Karpas-422 (cell line): ENCODE results near the gene PDE6D. TPM values are rescaled to one million over a fixed set of nuclear protein-coding genes. Genes with fewer than 3 reads are reported as not detected.

Experiments
- DNase-seq: peaks from one replicate; pipeline ENCODE4 v3.0.0-alpha.2; 2015
- H2AFZ ChIP-seq: fragments of 200-600 bp; sonication (generic); 2 replicates; pipeline ENCODE4 v1.6.1; 2014; ENCODE audit warnings: antibody characterized with exemption, low read length, mixed read lengths
- H3K27ac ChIP-seq: fragments of 200-600 bp; sonication (generic); 2 replicates; pipeline ENCODE4 v1.5.1; 2014; ENCODE audit warnings: mild to moderate bottlenecking, low read length, moderate library complexity
- H3K27me3 ChIP-seq: fragments of 200-600 bp; sonication (generic); 2 replicates; pipeline ENCODE4 v1.6.1; 2014; ENCODE audit warnings: low read length, mixed read lengths
- H3K36me3 ChIP-seq: fragments of 200-600 bp; sonication (generic); 2 replicates; pipeline ENCODE4 v1.6.1; 2014; ENCODE audit warnings: low read length, mixed read lengths; ENCODE audit not compliant: insufficient read depth
- H3K4me1 ChIP-seq: fragments of 200-600 bp; sonication (generic); 2 replicates; pipeline ENCODE4 v1.6.1; 2014; ENCODE audit warnings: mild to moderate bottlenecking, low read length, mixed read lengths
- H3K4me2 ChIP-seq: fragments of 200-600 bp; sonication (generic); 2 replicates; pipeline ENCODE4 v1.6.1; 2014; ENCODE audit warnings: low read length, low read depth, mild to moderate bottlenecking; ENCODE audit not compliant: poor library complexity, severe bottlenecking
- H3K4me3 ChIP-seq: fragments of 200-600 bp; sonication (generic); 2 replicates; pipeline ENCODE4 v1.5.1; 2014; ENCODE audit warnings: mild to moderate bottlenecking, antibody characterized with exemption, low read length, mixed read lengths
- H3K79me2 ChIP-seq: fragments of 200-600 bp; sonication (generic); 2 replicates; pipeline ENCODE4 v1.6.1; 2014; ENCODE audit warnings: mild to moderate bottlenecking, low read length, mixed read lengths
- H3K9ac ChIP-seq: fragments of 200-600 bp; sonication (generic); 2 replicates; pipeline ENCODE4 v1.6.0; 2014; ENCODE audit warnings: low read length
- H3K9me2 ChIP-seq: fragments of 200-600 bp; sonication (generic), shearing (Covaris generic); replicated peaks from 2 replicates; pipeline ENCODE4 v1.6.0; 2014; ENCODE audit warnings: mild to moderate bottlenecking, low read length, moderate library complexity; ENCODE audit not compliant: insufficient read depth
- H3K9me3 ChIP-seq: fragments of 300-700, 200-600 bp; sonication (generic); 2 replicates; pipeline ENCODE4 v1.6.1; 2014; ENCODE audit warnings: low read length, mixed read lengths
- H4K20me1 ChIP-seq: fragments of 200-600 bp; sonication (generic); 2 replicates; pipeline ENCODE4 v1.6.1; 2014; ENCODE audit warnings: mild to moderate bottlenecking, antibody characterized with exemption, low read length, low read depth; ENCODE audit not compliant: insufficient read depth
- total RNA-seq: library from RNA; depleted of rRNA; stranded (reverse); fragments of >200 nt; shearing (Covaris generic); gene quantifications from 2 replicates; pipeline ENCODE4 v1.2.3, GENCODE V29; 2014; ENCODE audit warnings: low replicate concordance

The PDE6D gene
- total RNA-seq, 1 experiment from 2014 or later = 87.8 TPM

DNA sequence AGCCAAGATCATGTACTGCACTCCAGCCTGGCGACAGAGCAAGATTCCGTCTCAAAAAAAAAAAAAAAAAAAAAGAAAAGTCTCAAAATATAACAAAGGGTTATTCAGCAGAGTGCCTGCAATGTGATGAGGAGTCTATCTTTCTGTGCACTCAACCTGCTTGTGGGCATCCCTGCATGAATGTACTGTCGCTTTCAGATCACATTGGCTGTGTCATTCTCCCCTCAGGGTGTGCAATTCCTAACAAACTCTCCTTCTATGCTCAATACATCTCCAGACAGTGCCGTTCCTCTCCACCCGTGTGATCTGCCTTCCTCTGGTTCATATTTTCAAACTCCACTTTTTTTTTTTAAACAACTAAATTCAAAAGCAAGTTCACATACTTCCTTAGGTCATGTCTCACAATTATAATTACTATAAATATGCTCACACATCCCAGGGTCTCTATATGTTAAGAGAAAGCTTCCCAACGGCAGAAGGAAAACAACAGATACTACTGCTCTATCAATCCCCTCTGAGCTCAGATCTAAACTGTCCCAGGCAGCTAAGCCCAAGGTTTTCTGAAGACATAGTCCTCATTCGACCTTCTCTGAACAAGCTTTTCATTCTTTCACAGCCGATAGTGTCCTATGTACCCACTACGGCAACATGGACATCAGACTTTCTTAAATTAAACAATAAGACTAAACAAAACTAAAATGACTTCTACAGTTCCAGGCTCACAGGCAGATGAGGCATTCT lies 37.5 kb downstream of the PDE6D start:
- Histone ChIP-seq H3K4me2 (no peak overlapping the region), H2AFZ (no peak overlapping the region), H3K4me3 (no peak overlapping the region), H3K9ac (no peak overlapping the region), H3K9me3 (no peaks in the 10 kb centered on the region), H3K27ac (no peak overlapping the region), H3K79me2 (no peaks in the 10 kb centered on the region), H3K36me3 (peaks cover 6% of the 10 kb centered on the region), H3K9me2 (no peaks in the 10 kb centered on the region), H3K4me1 (peaks cover 4% of the 10 kb centered on the region), H4K20me1 (no peaks in the 10 kb centered on the region), H3K27me3 (no peaks in the 10 kb centered on the region)
- DNase-seq = no peak

DNA sequence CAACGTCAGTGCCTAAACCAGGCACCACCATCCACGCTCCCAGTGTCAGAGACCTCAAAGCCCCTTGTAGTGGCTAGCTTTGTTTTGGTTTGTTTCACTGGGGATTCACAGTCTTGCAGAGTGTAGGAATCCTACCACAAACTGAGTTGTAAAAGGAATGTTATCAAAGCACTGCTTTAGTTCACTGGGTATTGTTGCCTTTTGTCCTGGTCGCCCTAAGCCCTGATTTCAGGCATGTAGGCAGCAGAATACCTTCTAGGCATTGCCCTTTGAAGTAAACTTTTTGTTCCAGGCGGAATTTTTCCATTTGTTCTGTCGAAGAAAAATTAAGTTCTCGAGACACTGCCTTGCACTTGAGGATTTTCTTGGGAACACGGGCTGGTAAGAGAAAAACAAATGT lies 43.3 kb downstream of the PDE6D start:
- Histone ChIP-seq H3K9me3 (no peaks in the 10 kb centered on the region), H3K9me2 (no peaks in the 10 kb centered on the region), H4K20me1 (no peaks in the 10 kb centered on the region), H3K27me3 (no peaks in the 10 kb centered on the region), H3K9ac (no peak overlapping the region), H2AFZ (no peak overlapping the region), H3K4me2 (no peak overlapping the region), H3K4me3 (no peak overlapping the region), H3K4me1 (no peaks in the 10 kb centered on the region), H3K79me2 (no peaks in the 10 kb centered on the region), H3K36me3 (peaks cover 20% of the 10 kb centered on the region), H3K27ac (no peak overlapping the region)
- DNase-seq = no peak

DNA sequence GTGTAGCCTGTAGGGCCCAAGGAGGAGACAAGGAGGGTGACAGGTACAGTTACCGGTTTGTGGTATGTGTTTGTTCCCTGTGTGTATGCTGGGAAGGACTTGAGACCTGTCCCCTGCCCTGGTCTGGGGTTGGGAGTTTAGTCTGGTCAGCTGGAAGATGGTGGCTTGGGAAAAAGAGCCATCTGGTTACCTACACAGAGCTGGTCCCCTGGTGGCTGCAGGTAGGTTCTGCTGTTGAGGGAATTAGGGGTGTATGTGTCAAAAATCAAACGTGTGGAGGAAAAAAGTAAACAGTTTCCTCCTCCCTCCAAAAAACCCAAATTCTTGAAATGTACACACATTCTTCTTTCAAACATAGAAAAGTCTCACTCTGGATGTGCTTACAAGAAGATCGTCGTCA lies 48.5 kb downstream of the PDE6D start:
- no peak overlapping the region for H2AFZ ChIP-seq
- peaks cover 9% of the 10 kb centered on the region for H3K36me3 ChIP-seq
- H3K4me3 ChIP-seq = no peak overlapping the region
- no peak for DNase-seq
- H3K27me3 ChIP-seq = no peaks in the 10 kb centered on the region
- H3K27ac ChIP-seq = no peak overlapping the region
- no peak overlapping the region for H3K9ac ChIP-seq
- no peaks in the 10 kb centered on the region for H4K20me1 ChIP-seq
- H3K9me3 ChIP-seq = no peaks in the 10 kb centered on the region
- no peaks in the 10 kb centered on the region for H3K9me2 ChIP-seq
- no peaks in the 10 kb centered on the region for H3K4me1 ChIP-seq
- no peaks in the 10 kb centered on the region for H3K79me2 ChIP-seq
- no peak overlapping the region for H3K4me2 ChIP-seq

DNA sequence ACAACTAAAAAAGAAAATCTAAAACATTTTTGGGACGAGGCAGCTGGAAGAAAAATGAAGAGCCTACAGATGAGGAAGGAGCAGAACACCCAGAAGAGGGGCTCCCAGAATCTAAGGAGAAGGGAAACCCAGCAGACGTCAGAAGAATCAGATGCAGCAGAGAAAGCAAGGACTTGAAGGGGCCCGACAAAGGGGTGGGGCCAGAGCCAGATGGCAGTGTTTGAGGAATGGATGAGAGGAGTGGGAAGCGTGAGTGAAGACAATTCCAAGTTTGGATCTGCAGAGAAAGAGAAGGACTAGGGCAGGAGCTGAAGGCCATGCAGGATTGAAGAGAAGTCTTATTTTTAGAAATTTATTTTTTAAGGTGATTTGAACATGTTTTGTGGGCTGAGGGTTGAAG lies 53.5 kb downstream of the PDE6D start:
- H3K79me2 ChIP-seq = no peaks in the 10 kb centered on the region
- no peaks in the 10 kb centered on the region for H4K20me1 ChIP-seq
- H3K36me3 ChIP-seq = 0 out of 2 replicates have a peak, but pooled peaks cover 3% of the 10 kb centered on the region
- no peak overlapping the region for H3K4me2 ChIP-seq
- H3K27ac ChIP-seq = no peak overlapping the region
- H3K4me3 ChIP-seq = no peak overlapping the region
- no peaks in the 10 kb centered on the region for H3K27me3 ChIP-seq
- no peak overlapping the region for H3K9ac ChIP-seq
- H3K4me1 ChIP-seq = peaks cover 12% of the 10 kb centered on the region; the same call in 1 of the 2 replicates
- H2AFZ ChIP-seq = no peak overlapping the region
- H3K9me3 ChIP-seq = no peaks in the 10 kb centered on the region
- H3K9me2 ChIP-seq = no peaks in the 10 kb centered on the region
- no peak for DNase-seq

DNA sequence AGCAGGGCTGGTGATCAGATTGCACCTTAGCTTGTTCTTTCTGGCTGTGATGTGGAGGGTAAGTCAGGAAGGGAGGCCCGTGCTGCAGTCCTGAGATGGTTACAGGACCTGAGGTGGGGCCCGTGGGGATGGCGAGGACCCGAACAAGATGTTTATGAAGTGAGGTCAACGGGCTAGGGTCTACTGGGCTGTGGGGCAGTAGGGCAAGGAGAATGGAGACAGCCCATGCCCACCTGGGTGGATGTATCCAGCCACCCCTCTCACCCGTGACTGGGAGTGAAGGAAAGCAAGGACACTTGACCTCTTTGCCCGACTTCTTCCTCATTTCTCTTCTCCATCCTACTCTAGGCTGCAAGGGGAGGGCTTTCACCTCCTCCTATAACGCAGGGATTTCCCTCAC lies 54.8 kb downstream of the PDE6D start:
- peaks cover 14% of the 10 kb centered on the region for H3K4me1 ChIP-seq
- no peak overlapping the region for H2AFZ ChIP-seq
- H3K36me3 ChIP-seq = no peaks in the 10 kb centered on the region
- H3K4me2 ChIP-seq = no peak overlapping the region
- no peak overlapping the region for H3K4me3 ChIP-seq
- H3K9ac ChIP-seq = no peak overlapping the region
- no peaks in the 10 kb centered on the region for H3K9me3 ChIP-seq
- no peaks in the 10 kb centered on the region for H3K79me2 ChIP-seq
- DNase-seq = no peak
- no peak overlapping the region for H3K27ac ChIP-seq
- no peaks in the 10 kb centered on the region for H4K20me1 ChIP-seq
- H3K9me2 ChIP-seq = no peaks in the 10 kb centered on the region
- no peaks in the 10 kb centered on the region for H3K27me3 ChIP-seq

DNA sequence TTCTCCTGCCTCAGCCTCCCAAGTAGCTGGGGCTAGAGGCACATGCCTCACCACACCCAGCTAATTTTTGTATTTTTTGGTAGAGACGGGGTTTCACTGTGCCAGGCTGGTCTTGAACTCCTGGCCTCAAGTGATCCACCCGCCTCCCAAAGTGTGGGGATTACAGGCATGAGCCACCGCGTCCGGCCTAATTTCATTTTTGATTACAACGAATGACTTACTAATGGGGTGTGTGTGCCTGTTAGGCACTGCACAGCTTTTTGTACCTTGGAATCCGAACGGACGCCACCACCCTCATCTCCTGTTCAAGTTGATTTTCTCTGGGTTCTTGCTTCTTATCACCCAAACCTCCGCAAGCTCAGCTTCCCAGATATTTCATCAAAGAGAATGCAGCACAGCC lies 55.6 kb downstream of the PDE6D start:
- no peaks in the 10 kb centered on the region for H3K36me3 ChIP-seq
- no peaks in the 10 kb centered on the region for H3K9me2 ChIP-seq
- H3K4me2 ChIP-seq = no peak overlapping the region
- no peaks in the 10 kb centered on the region for H3K79me2 ChIP-seq
- H3K4me3 ChIP-seq = no peak overlapping the region
- H3K9me3 ChIP-seq = no peaks in the 10 kb centered on the region
- no peaks in the 10 kb centered on the region for H4K20me1 ChIP-seq
- no peak for DNase-seq
- H2AFZ ChIP-seq = no peak overlapping the region
- no peak overlapping the region for H3K27ac ChIP-seq
- peaks cover 22% of the 10 kb centered on the region for H3K4me1 ChIP-seq
- H3K27me3 ChIP-seq = no peaks in the 10 kb centered on the region
- no peak overlapping the region for H3K9ac ChIP-seq

DNA sequence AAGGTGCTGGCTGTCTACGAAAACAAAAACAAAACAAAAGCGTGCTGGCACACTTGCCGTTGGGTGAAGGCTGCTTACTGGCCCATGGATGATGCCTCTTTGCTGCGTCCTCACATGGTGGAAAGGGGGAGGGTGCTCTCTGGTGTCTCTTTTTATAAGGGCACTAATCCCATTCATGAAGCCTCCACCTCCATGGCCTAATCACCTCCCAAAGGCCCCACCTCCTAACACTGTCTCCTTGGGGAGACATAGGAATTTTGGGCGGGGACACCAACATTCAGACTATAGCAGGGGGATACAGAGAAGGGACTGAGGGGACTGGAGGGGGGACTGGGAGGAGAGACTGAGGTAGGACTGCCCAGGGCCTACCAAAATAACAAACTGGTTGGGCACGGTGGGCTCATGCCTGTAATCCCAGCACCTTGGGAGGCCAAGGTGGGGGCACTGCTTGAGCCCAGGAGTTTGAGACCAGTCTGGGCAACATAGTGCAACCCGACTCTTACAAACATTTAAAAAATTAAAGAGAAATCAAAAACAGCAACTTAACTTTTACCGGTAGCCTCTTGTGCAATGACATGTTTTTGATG lies 58.3 kb downstream of the PDE6D start:
- Histone ChIP-seq H3K27me3 (no peaks in the 10 kb centered on the region), H3K9me3 (no peaks in the 10 kb centered on the region), H3K27ac (no peak overlapping the region), H3K4me2 (no peak overlapping the region), H3K9ac (no peak overlapping the region), H2AFZ (no peak overlapping the region), H3K9me2 (no peaks in the 10 kb centered on the region), H3K79me2 (no peaks in the 10 kb centered on the region), H3K4me1 (peaks cover 32% of the 10 kb centered on the region), H4K20me1 (no peaks in the 10 kb centered on the region), H3K36me3 (no peaks in the 10 kb centered on the region), H3K4me3 (no peak overlapping the region)
- no peak for DNase-seq

DNA sequence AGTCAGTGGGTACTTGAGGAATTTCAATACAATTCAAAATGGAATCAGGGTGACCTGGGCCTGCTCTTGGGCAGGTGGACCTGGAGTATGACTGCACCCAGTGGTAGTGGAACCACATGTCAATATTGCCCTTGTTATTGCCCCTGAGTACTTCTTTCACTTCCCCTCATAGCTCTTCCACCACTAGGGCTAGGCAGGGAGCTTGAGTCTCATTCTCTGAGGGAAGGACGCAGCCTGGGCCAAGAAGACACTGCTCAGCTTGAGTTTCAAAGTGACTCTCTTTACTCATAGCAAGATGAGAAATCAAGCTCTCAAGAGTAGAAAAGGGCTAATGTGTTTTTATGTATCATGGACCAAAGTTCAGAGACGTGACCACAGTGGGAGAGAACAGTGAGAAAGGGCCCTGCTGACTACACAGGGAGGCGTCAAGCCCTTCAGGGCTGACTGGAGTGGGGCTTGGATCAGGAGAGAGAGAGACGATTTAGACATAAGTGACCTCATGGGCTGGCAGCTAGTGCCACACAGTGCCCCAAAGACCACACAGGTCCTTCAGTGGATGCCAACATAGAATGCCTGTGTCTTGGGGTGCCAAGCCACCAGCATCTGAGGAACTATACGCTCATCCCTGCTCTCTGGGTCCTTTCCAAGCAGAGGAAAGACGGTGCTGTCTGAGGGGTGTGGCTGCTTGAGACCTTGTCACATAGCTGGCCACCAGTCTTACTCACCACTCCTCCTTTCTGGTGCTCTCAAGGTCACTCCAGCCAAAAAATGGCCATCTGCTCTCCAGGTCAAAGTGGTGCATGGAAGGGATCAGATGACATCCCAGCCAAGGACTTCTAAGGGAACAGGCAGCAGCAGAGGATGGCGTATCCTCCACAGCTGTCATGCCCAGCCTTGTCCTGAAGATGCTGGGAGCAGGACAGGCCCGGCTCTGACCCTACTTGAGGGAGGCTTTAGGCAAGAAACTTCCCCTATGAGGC lies 59.8 kb downstream of the PDE6D start:
- Histone ChIP-seq H3K27me3 (no peaks in the 10 kb centered on the region), H3K9ac (no peak overlapping the region), H3K27ac (no peak overlapping the region), H3K9me2 (no peaks in the 10 kb centered on the region), H3K9me3 (no peaks in the 10 kb centered on the region), H2AFZ (no peak overlapping the region), H3K4me3 (no peak overlapping the region), H4K20me1 (no peaks in the 10 kb centered on the region), H3K36me3 (no peaks in the 10 kb centered on the region), H3K4me2 (no peak overlapping the region), H3K79me2 (no peaks in the 10 kb centered on the region), H3K4me1 (peaks cover 35% of the 10 kb centered on the region)
- DNase-seq = peak; percentile 72
